Right atrium auricular region (tissue), 2 donors: ENCODE results near the gene SH3BGRL3. TPM values are rescaled to one million over a fixed set of nuclear protein-coding genes. Genes with fewer than 3 reads are reported as not detected.
A peak's percentile ranks its signal among the peaks of the same experiment; 100 is the strongest.
"Not testable (repeated sequence)": the region's sequence is repeated elsewhere in the genome, so short reads cannot be mapped to it uniquely, and the experiment has no call there.

Experiments used
- DNase-seq: peaks from one replicate; pipeline ENCODE4 v3.0.0-alpha.2; 2019; ENCODE audit warnings: low spot score
- H3K27ac ChIP-seq, 2 donors: fragments of 200-600 bp; sonication (generic); 1 replicate in 1 of 2; 2 replicates in 1 of 2; pipeline ENCODE4 v1.5.1; 2016 to 2019
- H3K27me3 ChIP-seq, 2 donors: fragments of 200-600 bp; sonication (generic); one replicate each; pipeline versions ENCODE4 v1.5.1 to v1.6.0; 2017 to 2019
- H3K36me3 ChIP-seq: fragments of 200-600 bp; sonication (generic); one replicate; pipeline ENCODE4 v1.5.1; 2016
- H3K4me1 ChIP-seq, 2 donors: fragments of 200-600 bp; sonication (generic); one replicate each; pipeline versions ENCODE4 v1.5.1 to v1.6.0; 2017 to 2019
- H3K4me3 ChIP-seq, 2 donors: fragments of 200-600 bp; sonication (generic); 1 replicate in 1 of 2; 2 replicates in 1 of 2; pipeline ENCODE4 v1.5.1; 2017 to 2019; ENCODE audit warnings: mild to moderate bottlenecking in 1 of 2, moderate library complexity in 1 of 2
- H3K9me3 ChIP-seq, 2 donors: fragments of 200-600 bp; sonication (generic); one replicate each; pipeline ENCODE4 v1.5.1; 2019
- CTCF ChIP-seq, 2 donors: fragments of 200-600 bp; sonication (generic); IDR thresholded peaks; one replicate each; pipeline ENCODE4 v1.5.1; 2019; ENCODE audit warnings: antibody characterized with exemption in 2 of 2
- total RNA-seq, 2 donors: library from RNA; depleted of rRNA; stranded (reverse); fragments of >200 nt; gene quantifications; one replicate each; pipeline ENCODE4 v1.1.0, GENCODE V29; 2016

The SH3BGRL3 gene
- total RNA-seq, 2 donors from 2014 or later: 24.8 to 66.0 TPM

GRCh38 chr1:26305667-26306289 is 25.9 kb downstream of the SH3BGRL3 start:
- Histone ChIP-seq H3K27ac (peak overlapping the region; percentile 49 to 57), H3K4me3 (peak overlapping the region; percentile 72 to 74), H3K27me3 (no peaks in the 10 kb centered on the region), H3K36me3 (no peaks in the 10 kb centered on the region), H3K9me3 (no peaks in the 10 kb centered on the region), H3K4me1 (peaks cover 0 to 15% of the 10 kb centered on the region in 2 donors)
- DNase-seq: no peak
- no peak for TF ChIP-seq CTCF (IDR thresholded peaks at IDR 0.05)

GRCh38 chr1:26306290-26307229 is 26.7 kb downstream of the SH3BGRL3 start, which contains the start of gene UBXN11:
UBXN11 (minus strand) TSS chr1:26306636; CDS start chr1:26302883, 3,753 bp downstream.
- peak; percentile 94 for DNase-seq
- H3K4me3 ChIP-seq: peak within 1 kb of the TSS; percentile 72 to 74
- peaks cover 0 to 15% of the 10 kb centered on the region in 2 donors for H3K4me1 ChIP-seq
- H3K27ac ChIP-seq: peak within 1 kb of the TSS; percentile 49 to 57
- H3K27me3 ChIP-seq: no peaks in the 10 kb centered on the region
- TF ChIP-seq CTCF (IDR thresholded peaks at IDR 0.05): no peak
- H3K36me3 ChIP-seq: no peaks in the 10 kb centered on the region
- no peaks in the 10 kb centered on the region for H3K9me3 ChIP-seq

GRCh38 chr1:26307363-26307781 is 27.5 kb downstream of the SH3BGRL3 start:
- H3K4me1 ChIP-seq: peaks cover 0 to 15% of the 10 kb centered on the region in 2 donors
- H3K27ac ChIP-seq: peak overlapping the region in 1 of 2 donors; percentile 49
- H3K36me3 ChIP-seq: no peaks in the 10 kb centered on the region
- H3K27me3 ChIP-seq: no peaks in the 10 kb centered on the region
- H3K9me3 ChIP-seq: no peaks in the 10 kb centered on the region
- no peak for TF ChIP-seq CTCF (IDR thresholded peaks at IDR 0.05)
- DNase-seq: no peak
- no peak overlapping the region for H3K4me3 ChIP-seq

- DNase-seq, H3K27ac ChIP-seq, H3K36me3 ChIP-seq, H3K4me3 ChIP-seq, H3K9me3 ChIP-seq, H3K27me3 ChIP-seq: not testable (repeated sequence)
- H3K4me1 ChIP-seq: peaks cover 0 to 15% of the 10 kb centered on the region in 2 donors
Observed at GRCh38 chr1:26307966-26308899, 28.3 kb downstream of the SH3BGRL3 start.

- Histone ChIP-seq H3K27ac (no peak overlapping the region), H3K4me1 (no peaks in the 10 kb centered on the region), H3K27me3 (no peaks in the 10 kb centered on the region), H3K36me3 (no peaks in the 10 kb centered on the region), H3K9me3 (no peaks in the 10 kb centered on the region), H3K4me3 (no peak overlapping the region)
- TF ChIP-seq CTCF (IDR thresholded peaks at IDR 0.05): no peak
- DNase-seq: no peak
Observed at GRCh38 chr1:26314501-26314900, 34.6 kb downstream of the SH3BGRL3 start.
